UCSD-AML1 (cell line): ENCODE results near the gene LMCD1.
A peak's percentile ranks its signal among the peaks of the same experiment; 100 is the strongest.

Source experiments
- DNase-seq: peaks from one replicate; lab custom pipeline; 2025; ENCODE audit not compliant: unreplicated experiment; lab: John Stamatoyannopoulos, UW

LMCD1 gene

GRCh38 chr3:8501371-8502131, at the start of gene LMCD1:
Gene LMCD1, plus strand, starts transcription at chr3:8501823. Its CDS starts 116 bp downstream, at chr3:8501939.
- DNase-seq = peak; percentile 80

- no peak for DNase-seq
Observed at GRCh38 chr3:8452112-8452511, 49.5 kb upstream of the LMCD1 start.

- no peak for DNase-seq
Observed at GRCh38 chr3:8453153-8453552, 48.5 kb upstream of the LMCD1 start.

GRCh38 chr3:8455526-8456411, 45.9 kb upstream of the LMCD1 start:
- no peak for DNase-seq

- DNase-seq = no peak
Observed at GRCh38 chr3:8456412-8456811, 45.2 kb upstream of the LMCD1 start.

GRCh38 chr3:8457039-8457438, 44.6 kb upstream of the LMCD1 start:
- DNase-seq = no peak

- no peak for DNase-seq
Observed at GRCh38 chr3:8458238-8458661, 43.4 kb upstream of the LMCD1 start.

- DNase-seq = no peak
Observed at GRCh38 chr3:8458711-8459110, 42.9 kb upstream of the LMCD1 start.

- no peak for DNase-seq
Observed at GRCh38 chr3:8460050-8460708, 41.4 kb upstream of the LMCD1 start.

GRCh38 chr3:8460815-8461456, 40.7 kb upstream of the LMCD1 start:
- no peak for DNase-seq

- DNase-seq = no peak
Observed at GRCh38 chr3:8464668-8465067, 37.0 kb upstream of the LMCD1 start.

GRCh38 chr3:8466526-8466925, 35.1 kb upstream of the LMCD1 start:
- DNase-seq = no peak

GRCh38 chr3:8470801-8471200, 30.8 kb upstream of the LMCD1 start:
- DNase-seq = no peak

- DNase-seq = no peak
Observed at GRCh38 chr3:8472549-8472948, 29.1 kb upstream of the LMCD1 start.

- no peak for DNase-seq
Observed at GRCh38 chr3:8473029-8473428, 28.6 kb upstream of the LMCD1 start.

GRCh38 chr3:8473990-8474389, 27.6 kb upstream of the LMCD1 start:
- DNase-seq = no peak

GRCh38 chr3:8474991-8475390, 26.6 kb upstream of the LMCD1 start:
- no peak for DNase-seq

- DNase-seq = no peak
Observed at GRCh38 chr3:8480699-8481098, 20.9 kb upstream of the LMCD1 start.

- no peak for DNase-seq
Observed at GRCh38 chr3:8481380-8481779, 20.2 kb upstream of the LMCD1 start.

- no peak for DNase-seq
Observed at GRCh38 chr3:8482263-8482662, 19.4 kb upstream of the LMCD1 start.
